Measurements from ENCODE around the gene STIM2. TPM values are rescaled to one million over a fixed set of nuclear protein-coding genes. Genes with fewer than 3 reads are reported as not detected.
A peak's percentile ranks its signal among the peaks of the same experiment; 100 is the strongest.

STIM2 gene
- polyA plus RNA-seq, 1 donor (not counting 4 experiments of a cell fraction or from before 2014, with no cell fraction given), result 20.7 TPM

GRCh38 chr4:26937567-26937966 is 76.9 kb downstream of the STIM2 start:
- Histone ChIP-seq H3K4me2 (ENCODE audit: control insufficient read depth, extremely low read depth, insufficient read depth, low read depth, low read length) (no peak overlapping the region), H3K4me3 (ENCODE audit: control insufficient read depth in 2 of 3, extremely low read depth in 1 of 3, insufficient read depth in 2 of 3, low read depth in 1 of 3, low read length in 3 of 3) (no peak overlapping the region), H3K9me1 (ENCODE audit: control insufficient read depth, extremely low read depth, insufficient read depth, low read length) (no peaks in the 10 kb centered on the region), H4K20me1 (ENCODE audit: control insufficient read depth, extremely low read depth, insufficient read depth, low read length) (no peaks in the 10 kb centered on the region), H3K27me3 (ENCODE audit: control insufficient read depth, extremely low read depth, insufficient read depth, low read length) (no peaks in the 10 kb centered on the region), H3K9ac (ENCODE audit: control insufficient read depth, extremely low read depth, insufficient read depth, low read length) (no peak overlapping the region), H3K27ac (ENCODE audit: control insufficient read depth, insufficient read depth, low read length) (no peak overlapping the region), H3K36me3 (ENCODE audit: control insufficient read depth in 2 of 2, extremely low read depth in 1 of 2, insufficient read depth in 2 of 2, low read length in 2 of 2) (no peaks in the 10 kb centered on the region), H3K4me1 (ENCODE audit: control insufficient read depth, extremely low read depth, insufficient read depth, low read length) (no peaks in the 10 kb centered on the region), H3K79me2 (ENCODE audit: control insufficient read depth, insufficient read depth, low read length) (peaks cover 2% of the 10 kb centered on the region), H3K9me3 (ENCODE audit: control insufficient read depth, low read depth, low read length) (no peaks in the 10 kb centered on the region), H2AFZ (ENCODE audit: control insufficient read depth, low read length) (no peak overlapping the region)
- DNase-seq (ENCODE audit: low read depth, low spot score) (no peak), FAIRE-seq (peak; percentile 39)
- dilution Hi-C loops (cut with MboI; ENCODE audit: extremely low pct_ligation_motif_present, low sequenced_read_pairs), result no loop called here
- no peak for TF ChIP-seq EZH2 (IDR thresholded peaks at IDR 0.05; ENCODE audit: low read length)
- TF ChIP-seq CTCF (optimal IDR thresholded peaks at IDR 0.05 in 1 of 3, IDR thresholded peaks at IDR 0.05 in 1 of 3, conservative IDR thresholded peaks at IDR 0.05 in 1 of 3; ENCODE audit: extremely low read depth in 1 of 3, insufficient read depth in 2 of 3, low read length in 3 of 3), result no peak

- Histone ChIP-seq H2AFZ (ENCODE audit: control insufficient read depth, low read length) (no peak overlapping the region), H3K79me2 (ENCODE audit: control insufficient read depth, insufficient read depth, low read length) (peaks cover 2% of the 10 kb centered on the region), H3K27ac (ENCODE audit: control insufficient read depth, insufficient read depth, low read length) (no peak overlapping the region), H3K9me3 (ENCODE audit: control insufficient read depth, low read depth, low read length) (no peaks in the 10 kb centered on the region), H3K4me3 (ENCODE audit: control insufficient read depth in 2 of 3, extremely low read depth in 1 of 3, insufficient read depth in 2 of 3, low read depth in 1 of 3, low read length in 3 of 3) (no peak overlapping the region), H4K20me1 (ENCODE audit: control insufficient read depth, extremely low read depth, insufficient read depth, low read length) (no peaks in the 10 kb centered on the region), H3K27me3 (ENCODE audit: control insufficient read depth, extremely low read depth, insufficient read depth, low read length) (no peaks in the 10 kb centered on the region), H3K9ac (ENCODE audit: control insufficient read depth, extremely low read depth, insufficient read depth, low read length) (no peak overlapping the region), H3K4me1 (ENCODE audit: control insufficient read depth, extremely low read depth, insufficient read depth, low read length) (no peaks in the 10 kb centered on the region), H3K4me2 (ENCODE audit: control insufficient read depth, extremely low read depth, insufficient read depth, low read depth, low read length) (no peak overlapping the region), H3K9me1 (ENCODE audit: control insufficient read depth, extremely low read depth, insufficient read depth, low read length) (no peaks in the 10 kb centered on the region), H3K36me3 (ENCODE audit: control insufficient read depth in 2 of 2, extremely low read depth in 1 of 2, insufficient read depth in 2 of 2, low read length in 2 of 2) (no peaks in the 10 kb centered on the region)
- FAIRE-seq (no peak), DNase-seq (ENCODE audit: low read depth, low spot score) (no peak)
- TF ChIP-seq CTCF (optimal IDR thresholded peaks at IDR 0.05 in 1 of 3, IDR thresholded peaks at IDR 0.05 in 1 of 3, conservative IDR thresholded peaks at IDR 0.05 in 1 of 3; ENCODE audit: extremely low read depth in 1 of 3, insufficient read depth in 2 of 3, low read length in 3 of 3), result no peak
- no peak for TF ChIP-seq EZH2 (IDR thresholded peaks at IDR 0.05; ENCODE audit: low read length)
- dilution Hi-C loops (cut with MboI; ENCODE audit: extremely low pct_ligation_motif_present, low sequenced_read_pairs), result no loop called here
Measured at GRCh38 chr4:26938516-26938915, 77.9 kb downstream of the STIM2 start.

Data from keratinocyte (primary cell).